Calu3 (cell line): ENCODE results near the gene PRSS37. TPM values are rescaled to one million over a fixed set of nuclear protein-coding genes. Genes with fewer than 3 reads are reported as not detected.

Experiments
- BruUV-seq: library from RNA; stranded (reverse); fragments of 400-500 nt; replicated peaks from 2 replicates; lab custom pipeline; 2021; lab: Mats Ljungman, UMichigan
- CTCF ChIA-PET: fragments of 300-600 bp; sonication (Branson Sonifier 250); formaldehyde crosslinking; loops from one replicate; lab custom pipeline; 2022; ENCODE audit warnings: antibody characterized with exemption; lab: Charles Lee
- DNase-seq: peaks from one replicate; pipeline ENCODE4 v3.0.0; 2022
- H3K27ac Mint-ChIP-seq: one replicate; pipeline ENCODE4 v1.8.0; 2022; ENCODE audit warnings: mixed read lengths; ENCODE audit not compliant: unreplicated experiment
- H3K27me3 Mint-ChIP-seq: one replicate; pipeline ENCODE4 v1.8.0; 2022; ENCODE audit warnings: mixed read lengths; ENCODE audit not compliant: unreplicated experiment
- H3K36me3 Mint-ChIP-seq: one replicate; pipeline ENCODE4 v1.8.0; 2022; ENCODE audit warnings: mild to moderate bottlenecking, moderate library complexity, mixed read lengths; ENCODE audit not compliant: insufficient read depth, unreplicated experiment
- H3K4me1 Mint-ChIP-seq: one replicate; pipeline ENCODE4 v1.8.0; 2022; ENCODE audit warnings: mild to moderate bottlenecking, low read depth, mixed read lengths; ENCODE audit not compliant: unreplicated experiment
- H3K4me3 Mint-ChIP-seq: one replicate; pipeline ENCODE4 v1.8.0; 2022; ENCODE audit warnings: mild to moderate bottlenecking, low read depth, moderate library complexity, mixed read lengths; ENCODE audit not compliant: unreplicated experiment
- H3K9me3 Mint-ChIP-seq: one replicate; pipeline ENCODE4 v1.8.0; 2022; ENCODE audit warnings: low read depth, mixed read lengths; ENCODE audit not compliant: unreplicated experiment
- CTCF ChIP-seq: fragments of 200-600 bp; IDR thresholded peaks from one replicate; pipeline ENCODE4 v1.8.0; 2022; ENCODE audit warnings: antibody characterized with exemption; ENCODE audit not compliant: unreplicated experiment
- intact Hi-C: fragments of 100-400 bp; cut with micrococcal nuclease; formaldehyde crosslinking; loops from one replicate; pipeline ENCODE4 v1.10.0; 2022; ENCODE audit not compliant: unreplicated experiment
- total RNA-seq: library from RNA; stranded (reverse); gene quantifications from 2 replicates; pipeline ENCODE4 v1.2.3, GENCODE V29; 2022

The PRSS37 gene
- total RNA-seq, 1 experiment from 2014 or later: not detected

GRCh38 chr7:141847996-141848395, 6.7 kb upstream of the PRSS37 start:
- no peak for DNase-seq
- Mint-ChIP-seq H3K9me3 (no peaks in the 10 kb centered on the region), H3K27ac (no peak overlapping the region), H3K4me3 (no peak overlapping the region), H3K27me3 (no peaks in the 10 kb centered on the region), H3K4me1 (peaks cover 2% of the 10 kb centered on the region), H3K36me3 (no peaks in the 10 kb centered on the region)
- no peak for TF ChIP-seq CTCF
- BruUV-seq: no TSS peak
- intact Hi-C loops: no loop called here
- CTCF ChIA-PET: no interaction called here

- Mint-ChIP-seq H3K27me3 (no peaks in the 10 kb centered on the region), H3K9me3 (no peaks in the 10 kb centered on the region), H3K27ac (no peak overlapping the region), H3K4me1 (peaks cover 10% of the 10 kb centered on the region), H3K36me3 (no peaks in the 10 kb centered on the region), H3K4me3 (no peak overlapping the region)
- CTCF ChIA-PET: no interaction called here
- no peak for DNase-seq
- intact Hi-C loops: no loop called here
- no peak for TF ChIP-seq CTCF
- BruUV-seq: no TSS peak
These were observed 3.0 kb upstream of the PRSS37 start for GRCh38 chr7:141844256-141844655.

- Mint-ChIP-seq H3K27ac (no peak overlapping the region), H3K4me1 (peaks cover 10% of the 10 kb centered on the region)
These were observed 1.6 kb upstream of the PRSS37 start for GRCh38 chr7:141842904-141843303.

GRCh38 chr7:141840708-141841107, 577 bp downstream of the PRSS37 start:
- no peak for DNase-seq
- no peak for TF ChIP-seq CTCF
- intact Hi-C loops: no loop called here
- CTCF ChIA-PET: no interaction called here
- H3K36me3 Mint-ChIP-seq: no peaks in the 10 kb centered on the region
- H3K4me3 Mint-ChIP-seq: no peak overlapping the region
- H3K9me3 Mint-ChIP-seq: no peaks in the 10 kb centered on the region
- BruUV-seq: no TSS peak
- H3K27ac Mint-ChIP-seq: no peak overlapping the region
- H3K4me1 Mint-ChIP-seq: peaks cover 10% of the 10 kb centered on the region
- H3K27me3 Mint-ChIP-seq: no peaks in the 10 kb centered on the region

More at GRCh38 chr7:141842904-141843303, 1.6 kb upstream of the PRSS37 start:
- Mint-ChIP-seq H3K4me3 (no peak overlapping the region), H3K27me3 (no peaks in the 10 kb centered on the region), H3K9me3 (no peaks in the 10 kb centered on the region), H3K36me3 (no peaks in the 10 kb centered on the region)
- CTCF ChIA-PET: interaction anchor here (1.0 kb wide), 1 partner anchor 67 kb away, joined by 3 read pairs; no protein-coding TSS in a partner anchor
- DNase-seq: no peak
- TF ChIP-seq CTCF: no peak
- BruUV-seq: no TSS peak
- intact Hi-C loops: no loop called here
